Stimulated activated memory B cell treated with anti-CD40 and anti-IgM and Interleukin-4, amounts not matched to agents 10 μg/mL and 1 μg/mL and 100 μg/mL, for 72 hours (primary cell): ENCODE measurements around the gene CTDP1.
A peak's percentile ranks its signal among the peaks of the same experiment; 100 is the strongest.

Experiments
- ATAC-seq: fragments of 150-1000 bp; cut with Tn5 transposase; 2 replicates; pipeline ENCODE4 v1.10.0; 2021
- H3K27ac Mint-ChIP-seq: one replicate; pipeline ENCODE4 v1.8.0; 2022; ENCODE audit warnings: mild to moderate bottlenecking, mixed read lengths
- H3K27me3 Mint-ChIP-seq: one replicate; pipeline ENCODE4 v1.8.0; 2022; ENCODE audit warnings: mixed read lengths
- H3K36me3 Mint-ChIP-seq: one replicate; pipeline ENCODE4 v1.8.0; 2022; ENCODE audit warnings: mixed read lengths
- H3K4me1 Mint-ChIP-seq: one replicate; pipeline ENCODE4 v1.8.0; 2022; ENCODE audit warnings: mixed read lengths
- H3K4me3 Mint-ChIP-seq: one replicate; pipeline ENCODE4 v1.8.0; 2022; ENCODE audit warnings: mild to moderate bottlenecking, moderate library complexity, mixed read lengths
- H3K9me3 Mint-ChIP-seq: one replicate; pipeline ENCODE4 v1.8.0; 2022; ENCODE audit warnings: mixed read lengths

Gene CTDP1

DNA sequence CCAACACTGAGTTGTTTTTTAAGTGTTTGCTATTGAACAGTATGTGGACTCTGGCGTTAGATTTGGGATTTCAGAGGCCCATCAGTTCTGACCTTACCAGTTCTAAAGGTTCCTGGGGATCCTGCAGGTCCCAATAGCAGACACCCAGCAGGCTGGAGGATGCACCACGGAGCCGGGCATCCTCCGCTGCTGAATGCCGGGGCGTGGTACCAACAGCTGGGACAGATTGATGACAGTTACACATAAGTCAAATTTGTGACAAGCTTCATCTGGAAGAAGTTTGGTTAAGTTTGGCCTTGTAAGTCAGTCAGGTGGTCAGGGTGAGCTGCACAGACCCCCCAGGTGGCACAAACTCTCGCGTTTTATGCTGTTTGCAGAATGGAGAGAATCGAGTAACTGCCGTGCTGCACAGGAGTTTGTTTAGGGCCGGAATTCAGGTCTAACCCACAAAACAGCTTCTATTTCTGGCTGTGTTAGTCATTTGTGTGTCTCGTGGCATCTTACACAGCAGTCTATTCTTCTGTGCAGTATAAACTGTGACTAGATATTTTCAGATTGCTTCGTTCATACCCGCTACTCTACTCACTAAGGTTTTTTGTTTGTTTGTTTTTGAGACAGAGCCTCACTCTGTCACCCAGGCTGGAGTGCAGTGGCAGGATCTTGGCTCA lies 19.2 kb downstream of the CTDP1 start:
- no peaks in the 10 kb centered on the region for H3K27me3 Mint-ChIP-seq
- H3K27ac Mint-ChIP-seq: no peak overlapping the region
- H3K4me1 Mint-ChIP-seq: peaks cover 4% of the 10 kb centered on the region
- no peak overlapping the region for H3K4me3 Mint-ChIP-seq
- no peaks in the 10 kb centered on the region for H3K9me3 Mint-ChIP-seq
- ATAC-seq: no peak
- H3K36me3 Mint-ChIP-seq: peaks cover 60% of the 10 kb centered on the region

DNA sequence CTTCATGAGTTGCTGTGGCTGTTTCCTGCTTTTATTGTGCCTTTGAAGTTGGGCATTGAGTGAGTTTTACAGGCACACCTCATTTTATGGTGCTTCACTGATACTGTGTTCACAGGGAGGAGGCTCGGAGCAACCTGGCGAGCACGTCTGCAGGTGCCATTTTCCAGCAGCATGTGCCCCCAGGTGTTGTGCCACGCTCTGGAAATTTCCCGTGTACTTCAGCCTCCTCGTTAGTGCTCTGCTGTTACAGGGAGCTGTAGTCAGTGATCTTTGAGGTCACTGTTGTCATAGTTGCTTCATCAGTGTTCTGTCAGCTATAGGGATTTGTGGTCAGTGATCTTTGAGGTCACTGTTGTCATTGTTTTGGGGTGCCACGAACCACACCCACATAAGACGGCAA lies 20.1 kb downstream of the CTDP1 start:
- H3K27me3 Mint-ChIP-seq: no peaks in the 10 kb centered on the region
- no peak overlapping the region for H3K4me3 Mint-ChIP-seq
- ATAC-seq: no peak
- H3K36me3 Mint-ChIP-seq: peaks cover 67% of the 10 kb centered on the region
- no peaks in the 10 kb centered on the region for H3K9me3 Mint-ChIP-seq
- H3K27ac Mint-ChIP-seq: no peak overlapping the region
- H3K4me1 Mint-ChIP-seq: no peaks in the 10 kb centered on the region

DNA sequence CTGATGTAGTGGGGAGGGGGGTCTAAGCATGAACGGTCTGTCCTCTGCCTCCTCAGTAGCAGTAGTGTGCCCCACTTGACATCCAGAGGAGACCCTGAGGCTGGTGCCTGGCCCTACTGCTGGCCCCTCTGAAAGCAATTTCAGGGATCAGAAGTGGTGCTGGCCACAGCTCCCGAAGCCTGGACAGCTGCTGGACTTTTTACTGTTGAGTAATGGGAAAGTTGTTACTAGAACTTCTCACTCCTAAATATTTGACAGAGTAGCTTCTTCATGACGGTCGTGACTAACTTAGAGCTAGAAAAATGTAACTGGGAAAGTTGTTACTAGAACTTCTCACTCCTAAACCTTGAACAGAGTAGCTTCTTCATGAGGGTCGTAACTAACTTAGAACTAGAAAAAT lies 23.3 kb downstream of the CTDP1 start:
- H3K9me3 Mint-ChIP-seq: no peaks in the 10 kb centered on the region
- H3K27ac Mint-ChIP-seq: no peak overlapping the region
- H3K4me3 Mint-ChIP-seq: no peak overlapping the region
- no peak for ATAC-seq
- no peaks in the 10 kb centered on the region for H3K4me1 Mint-ChIP-seq
- peaks cover 71% of the 10 kb centered on the region for H3K36me3 Mint-ChIP-seq
- H3K27me3 Mint-ChIP-seq: no peaks in the 10 kb centered on the region

- no peaks in the 10 kb centered on the region for H3K9me3 Mint-ChIP-seq
- no peaks in the 10 kb centered on the region for H3K27me3 Mint-ChIP-seq
- H3K27ac Mint-ChIP-seq: no peak overlapping the region
- ATAC-seq: no peak
- H3K4me1 Mint-ChIP-seq: no peaks in the 10 kb centered on the region
- H3K4me3 Mint-ChIP-seq: no peak overlapping the region
- H3K36me3 Mint-ChIP-seq: peaks cover 65% of the 10 kb centered on the region
Observed at GRCh38 chr18:79704631-79705030, 25.0 kb downstream of the CTDP1 start.

DNA sequence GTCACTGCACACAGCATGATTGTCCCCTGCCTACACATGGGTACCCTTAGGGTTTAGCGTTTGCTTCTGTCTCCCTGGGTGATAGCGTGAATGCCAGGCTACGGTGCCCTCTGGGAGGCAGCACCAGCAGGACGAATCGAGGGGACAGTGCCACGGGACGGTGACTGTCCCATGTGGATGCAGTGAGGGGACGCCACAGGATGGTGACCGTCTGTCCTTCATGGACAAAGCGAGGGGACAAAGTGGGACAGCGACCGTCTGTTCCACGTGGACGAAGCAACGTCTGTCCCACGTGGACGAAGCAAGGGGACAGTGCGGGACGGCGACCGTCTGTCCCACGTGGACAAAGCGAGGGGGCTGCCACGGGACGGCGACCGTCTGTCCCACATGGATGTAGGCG lies 25.7 kb downstream of the CTDP1 start:
- H3K4me1 Mint-ChIP-seq: no peaks in the 10 kb centered on the region
- ATAC-seq: no peak
- H3K27me3 Mint-ChIP-seq: no peaks in the 10 kb centered on the region
- H3K4me3 Mint-ChIP-seq: no peak overlapping the region
- H3K9me3 Mint-ChIP-seq: no peaks in the 10 kb centered on the region
- no peak overlapping the region for H3K27ac Mint-ChIP-seq
- H3K36me3 Mint-ChIP-seq: peaks cover 59% of the 10 kb centered on the region

DNA sequence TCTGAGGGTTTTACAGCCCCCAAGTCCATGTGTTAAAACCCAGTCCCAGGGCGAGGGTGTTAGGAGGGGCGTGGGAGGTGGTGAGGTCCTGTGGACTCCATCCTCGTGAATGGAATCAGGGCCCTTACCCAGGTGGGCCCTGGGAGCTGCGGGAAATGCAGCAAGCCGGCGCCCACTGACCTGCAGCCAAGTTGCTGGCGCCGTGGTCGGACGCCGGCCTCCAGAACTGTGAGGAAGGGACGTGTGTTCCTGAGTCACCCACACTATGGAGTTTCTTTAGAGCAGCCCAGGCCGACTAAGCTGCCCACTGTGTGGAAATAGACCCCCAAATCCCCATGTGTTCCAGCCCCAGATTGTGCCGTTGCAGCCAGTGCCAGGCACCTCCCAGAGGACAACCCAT lies 26.4 kb downstream of the CTDP1 start:
- H3K27ac Mint-ChIP-seq: no peak overlapping the region
- H3K4me3 Mint-ChIP-seq: no peak overlapping the region
- H3K4me1 Mint-ChIP-seq: no peaks in the 10 kb centered on the region
- no peaks in the 10 kb centered on the region for H3K27me3 Mint-ChIP-seq
- no peak for ATAC-seq
- H3K36me3 Mint-ChIP-seq: peaks cover 62% of the 10 kb centered on the region
- no peaks in the 10 kb centered on the region for H3K9me3 Mint-ChIP-seq

- Mint-ChIP-seq H3K36me3 (peaks cover 64% of the 10 kb centered on the region), H3K27me3 (no peaks in the 10 kb centered on the region), H3K9me3 (no peaks in the 10 kb centered on the region), H3K4me1 (no peaks in the 10 kb centered on the region), H3K27ac (no peak overlapping the region), H3K4me3 (no peak overlapping the region)
- ATAC-seq: no peak
Observed at GRCh38 chr18:79706658-79707057, 27.1 kb downstream of the CTDP1 start.

- H3K4me3 Mint-ChIP-seq: no peak overlapping the region
- H3K9me3 Mint-ChIP-seq: no peaks in the 10 kb centered on the region
- no peaks in the 10 kb centered on the region for H3K4me1 Mint-ChIP-seq
- peaks cover 65% of the 10 kb centered on the region for H3K36me3 Mint-ChIP-seq
- no peaks in the 10 kb centered on the region for H3K27me3 Mint-ChIP-seq
- no peak for ATAC-seq
- H3K27ac Mint-ChIP-seq: no peak overlapping the region
Observed at GRCh38 chr18:79707239-79707638, 27.6 kb downstream of the CTDP1 start.

GRCh38 chr18:79707671-79708070 lies 28.1 kb downstream of the CTDP1 start:
- ATAC-seq: no peak
- no peaks in the 10 kb centered on the region for H3K27me3 Mint-ChIP-seq
- no peaks in the 10 kb centered on the region for H3K9me3 Mint-ChIP-seq
- H3K4me1 Mint-ChIP-seq: no peaks in the 10 kb centered on the region
- peaks cover 65% of the 10 kb centered on the region for H3K36me3 Mint-ChIP-seq
- peak overlapping the region; percentile 7 for H3K27ac Mint-ChIP-seq
- no peak overlapping the region for H3K4me3 Mint-ChIP-seq

GRCh38 chr18:79708412-79708811 lies 28.8 kb downstream of the CTDP1 start:
- Mint-ChIP-seq H3K27ac (peak overlapping the region; percentile 7), H3K27me3 (no peaks in the 10 kb centered on the region), H3K9me3 (no peaks in the 10 kb centered on the region), H3K36me3 (peaks cover 68% of the 10 kb centered on the region), H3K4me1 (no peaks in the 10 kb centered on the region), H3K4me3 (no peak overlapping the region)
- peak; percentile 59 for ATAC-seq

GRCh38 chr18:79712206-79712857 lies 32.7 kb downstream of the CTDP1 start:
- Mint-ChIP-seq H3K9me3 (no peaks in the 10 kb centered on the region), H3K4me1 (no peaks in the 10 kb centered on the region), H3K4me3 (no peak overlapping the region), H3K27ac (no peak overlapping the region), H3K27me3 (no peaks in the 10 kb centered on the region), H3K36me3 (peaks cover 55% of the 10 kb centered on the region)
- no peak for ATAC-seq

DNA sequence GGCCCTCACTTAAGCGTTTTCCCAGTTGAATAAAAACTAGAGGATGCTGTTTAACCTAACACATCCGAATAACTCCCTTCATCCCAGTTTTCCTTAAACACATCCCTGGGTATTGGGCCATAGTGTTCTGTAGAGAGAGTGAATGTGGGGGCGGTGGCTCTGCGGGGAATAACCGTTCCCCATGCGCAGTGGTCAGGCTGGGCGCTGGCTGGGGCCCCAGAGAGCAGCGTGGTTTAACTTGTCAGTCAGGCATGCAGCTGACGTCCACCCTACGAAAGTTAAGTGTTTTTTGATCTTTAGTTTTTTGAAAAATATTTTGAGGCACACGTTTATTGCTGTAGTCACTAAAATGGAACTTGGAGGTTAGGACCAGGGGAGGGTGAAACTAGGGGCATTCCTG lies 33.7 kb downstream of the CTDP1 start:
- Mint-ChIP-seq H3K9me3 (no peaks in the 10 kb centered on the region), H3K36me3 (peaks cover 53% of the 10 kb centered on the region), H3K27ac (no peak overlapping the region), H3K4me1 (no peaks in the 10 kb centered on the region), H3K27me3 (no peaks in the 10 kb centered on the region), H3K4me3 (no peak overlapping the region)
- ATAC-seq: no peak

- peaks cover 4% of the 10 kb centered on the region for H3K9me3 Mint-ChIP-seq
- no peaks in the 10 kb centered on the region for H3K27me3 Mint-ChIP-seq
- ATAC-seq: no peak
- H3K27ac Mint-ChIP-seq: no peak overlapping the region
- no peak overlapping the region for H3K4me3 Mint-ChIP-seq
- H3K36me3 Mint-ChIP-seq: peaks cover 64% of the 10 kb centered on the region
- no peaks in the 10 kb centered on the region for H3K4me1 Mint-ChIP-seq
Observed at GRCh38 chr18:79714531-79715240, 35.1 kb downstream of the CTDP1 start.

GRCh38 chr18:79715280-79715679 lies 35.7 kb downstream of the CTDP1 start:
- ATAC-seq: no peak
- no peaks in the 10 kb centered on the region for H3K27me3 Mint-ChIP-seq
- H3K4me3 Mint-ChIP-seq: no peak overlapping the region
- H3K27ac Mint-ChIP-seq: no peak overlapping the region
- H3K4me1 Mint-ChIP-seq: no peaks in the 10 kb centered on the region
- peaks cover 4% of the 10 kb centered on the region for H3K9me3 Mint-ChIP-seq
- peaks cover 69% of the 10 kb centered on the region for H3K36me3 Mint-ChIP-seq

DNA sequence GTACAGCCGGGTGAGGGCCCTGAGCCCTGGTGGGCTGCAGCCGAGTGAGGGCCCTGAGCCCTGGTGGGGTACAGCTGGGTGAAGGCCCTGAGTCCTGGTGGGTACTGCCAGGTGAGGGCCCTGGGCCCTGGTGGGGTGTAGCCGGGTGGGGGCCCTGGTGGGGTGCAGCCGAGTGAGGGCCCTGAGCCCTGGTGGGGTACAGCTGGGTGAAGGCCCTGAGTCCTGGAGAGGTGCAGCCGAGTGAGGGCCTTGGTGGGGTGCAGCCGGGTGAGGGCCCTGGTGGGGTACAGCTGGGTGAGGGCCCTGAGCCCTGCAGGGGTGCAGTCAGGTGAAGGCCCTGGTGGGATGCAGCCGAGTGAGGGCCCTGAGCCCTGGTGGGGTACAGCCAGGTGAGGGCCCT lies 37.5 kb downstream of the CTDP1 start:
- Mint-ChIP-seq H3K4me1 (no peaks in the 10 kb centered on the region), H3K4me3 (no peak overlapping the region), H3K36me3 (peaks cover 64% of the 10 kb centered on the region), H3K27me3 (no peaks in the 10 kb centered on the region), H3K27ac (no peak overlapping the region), H3K9me3 (peaks cover 4% of the 10 kb centered on the region)
- ATAC-seq: peak; percentile 41

DNA sequence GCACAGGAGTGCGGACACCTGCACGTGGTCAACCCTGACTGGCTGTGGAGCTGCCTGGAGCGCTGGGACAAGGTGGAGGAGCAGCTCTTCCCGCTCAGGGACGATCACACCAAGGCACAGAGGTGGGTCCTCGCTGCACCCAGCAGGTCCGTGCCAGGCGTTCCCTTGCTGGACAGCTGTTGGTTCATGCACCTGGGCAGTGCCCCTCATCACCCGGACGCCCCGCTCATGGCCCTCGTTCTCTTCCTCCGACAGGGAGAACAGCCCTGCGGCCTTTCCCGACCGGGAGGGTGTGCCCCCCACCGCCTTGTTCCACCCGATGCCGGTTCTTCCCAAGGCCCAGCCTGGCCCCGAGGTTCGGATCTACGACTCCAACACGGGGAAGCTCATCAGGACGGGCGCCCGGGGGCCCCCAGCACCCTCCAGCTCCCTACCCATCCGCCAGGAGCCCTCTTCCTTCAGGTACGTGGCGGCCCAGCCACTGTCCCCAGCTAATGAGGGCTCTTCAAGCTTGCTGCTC lies 38.0 kb downstream of the CTDP1 start:
- Mint-ChIP-seq H3K27ac (no peak overlapping the region), H3K9me3 (peaks cover 4% of the 10 kb centered on the region), H3K27me3 (no peaks in the 10 kb centered on the region), H3K4me1 (no peaks in the 10 kb centered on the region), H3K36me3 (peaks cover 64% of the 10 kb centered on the region), H3K4me3 (no peak overlapping the region)
- no peak for ATAC-seq
